GM18870 (cell line): ENCODE results near the gene VKORC1L1.
A peak's percentile ranks its signal among the peaks of the same experiment; 100 is the strongest.
"Not testable (repeated sequence)": the region's sequence is repeated elsewhere in the genome, so short reads cannot be mapped to it uniquely, and the experiment has no call there.

Source experiments
- ATAC-seq: cut with Tn5 transposase; IDR thresholded peaks from one replicate; pipeline ENCODE4 v1.9.1; 2021; ENCODE audit warnings: moderate library complexity; ENCODE audit not compliant: unreplicated experiment

The VKORC1L1 gene

DNA sequence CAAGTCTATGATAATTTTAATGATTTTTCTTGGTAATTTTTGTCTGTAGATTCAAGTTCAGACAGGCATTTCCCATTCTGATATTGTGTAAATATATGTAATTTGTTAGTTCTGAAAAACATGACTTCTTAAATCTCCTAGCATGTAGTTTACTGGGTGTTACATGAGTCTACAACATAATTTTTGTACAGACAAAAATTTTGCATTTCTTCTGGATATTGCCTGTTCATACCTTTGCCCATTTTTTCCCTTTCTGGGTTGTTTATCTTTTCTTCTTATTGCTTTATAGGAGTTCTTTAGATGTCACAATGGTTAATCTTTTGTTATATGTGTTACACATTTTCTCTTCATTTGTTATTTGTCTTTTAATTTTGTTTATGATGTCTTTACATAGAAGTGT, 12.1 kb downstream of the VKORC1L1 start:
- ATAC-seq: not testable (repeated sequence)

DNA sequence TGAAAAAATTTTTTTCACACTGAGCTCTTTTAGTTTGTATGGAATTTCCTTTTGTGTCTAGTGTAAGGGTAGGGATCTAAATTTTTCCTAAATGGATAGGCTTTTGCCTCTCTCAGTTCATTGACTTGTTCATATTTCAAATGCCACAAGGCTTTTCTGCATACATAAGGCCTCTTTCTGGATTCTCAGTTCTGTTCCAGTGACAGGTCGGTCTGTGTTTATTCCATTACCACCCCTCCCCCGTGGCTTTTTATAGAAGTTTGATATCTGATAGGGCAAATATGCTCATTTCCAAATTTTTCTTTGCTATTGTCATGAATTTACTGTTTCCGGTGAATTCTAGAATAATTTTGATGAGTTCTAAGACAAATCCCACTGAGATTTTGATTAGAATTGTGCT, 12.7 kb downstream of the VKORC1L1 start:
- ATAC-seq: not testable (repeated sequence)

DNA sequence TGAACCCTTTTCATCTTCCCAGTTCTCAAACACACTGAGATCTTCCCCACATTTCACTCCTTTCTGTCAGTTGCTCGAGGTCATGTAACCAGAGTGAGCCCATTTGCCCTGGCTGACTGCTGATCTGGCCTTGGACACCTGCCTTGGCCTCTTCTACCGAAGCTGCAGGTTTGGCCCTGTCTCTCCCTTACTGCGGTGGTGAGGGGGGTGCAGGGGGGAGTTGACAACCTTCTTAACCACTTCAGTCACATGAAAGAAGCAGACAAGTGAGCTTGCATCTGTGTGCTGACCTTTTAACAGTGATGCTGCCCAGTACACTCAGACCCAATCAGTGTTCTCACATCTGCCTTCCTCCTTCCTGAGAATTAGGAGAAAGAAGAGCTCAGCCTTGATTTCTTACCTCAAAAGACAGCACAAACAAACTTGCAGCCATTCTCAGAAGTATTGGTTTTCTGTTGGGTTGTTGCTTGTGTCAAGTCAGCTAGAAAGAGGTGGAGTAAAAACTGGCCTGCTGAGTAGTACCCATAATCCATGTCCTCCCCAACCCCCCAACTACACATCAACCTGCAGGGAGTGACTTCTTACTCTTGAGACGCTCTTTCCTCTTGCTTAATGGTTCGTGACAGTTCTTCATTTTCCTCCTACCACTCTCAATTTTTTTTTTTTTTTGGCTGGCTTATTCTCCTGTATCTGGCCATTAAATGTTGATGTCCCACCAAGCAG, 15.7 kb downstream of the VKORC1L1 start:
- ATAC-seq: not testable (repeated sequence)

DNA sequence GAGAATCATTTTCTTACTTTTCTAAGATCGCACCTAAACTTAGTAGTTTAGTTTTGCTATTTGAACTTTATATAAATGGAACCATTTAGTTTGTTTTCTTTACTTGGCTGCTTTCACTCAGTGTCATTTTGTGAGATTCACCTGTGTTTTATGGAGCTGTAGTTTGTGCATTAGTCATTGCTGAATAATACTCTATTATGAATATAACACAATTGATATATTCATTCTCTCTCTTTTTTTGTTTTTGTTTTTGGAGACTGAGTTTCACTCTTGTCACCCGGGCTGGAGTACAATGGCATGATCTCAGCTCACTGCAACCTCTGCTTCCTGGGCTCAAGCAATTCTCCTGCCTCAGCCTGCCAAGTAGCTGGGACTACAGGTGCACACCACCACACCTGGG, 16.8 kb downstream of the VKORC1L1 start:
- not testable (repeated sequence) for ATAC-seq

DNA sequence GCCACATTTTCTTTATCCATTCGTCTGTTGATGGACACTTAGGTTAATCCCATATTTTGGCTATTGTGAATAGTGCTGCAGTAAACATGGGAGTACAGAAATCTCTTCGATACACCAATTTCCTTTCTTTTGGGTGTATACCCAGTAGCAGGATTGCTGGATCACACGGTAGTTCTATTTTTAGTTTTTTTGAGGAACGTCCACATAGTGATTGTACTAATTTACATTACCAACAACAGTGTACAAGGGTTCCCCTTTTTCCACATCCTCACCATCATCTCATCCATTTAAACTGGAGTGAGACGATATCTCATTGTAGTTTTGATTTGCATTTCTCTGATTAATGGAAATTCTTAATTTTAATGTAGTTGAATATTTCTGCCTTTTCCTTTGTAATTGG, 19.3 kb downstream of the VKORC1L1 start:
- ATAC-seq: no peak

DNA sequence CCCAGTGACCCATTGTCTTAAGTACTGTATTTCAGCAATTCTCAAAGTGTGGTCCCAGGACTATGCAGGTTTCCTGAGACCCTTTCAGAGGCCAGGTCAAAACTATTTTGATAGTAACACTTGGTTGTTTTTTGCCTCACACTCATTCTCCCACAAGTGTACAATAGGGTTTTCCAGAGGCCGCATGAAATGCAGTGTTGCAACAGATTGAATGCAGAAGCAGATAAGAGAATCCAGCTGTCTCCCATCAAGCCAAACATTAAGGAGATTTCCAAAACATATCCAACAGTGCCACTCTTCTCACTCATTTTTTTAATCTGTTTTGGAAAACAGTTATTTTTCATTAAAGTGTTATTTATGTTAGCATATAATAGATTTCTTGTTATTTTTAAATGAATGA, 20.0 kb downstream of the VKORC1L1 start:
- ATAC-seq: no peak

DNA sequence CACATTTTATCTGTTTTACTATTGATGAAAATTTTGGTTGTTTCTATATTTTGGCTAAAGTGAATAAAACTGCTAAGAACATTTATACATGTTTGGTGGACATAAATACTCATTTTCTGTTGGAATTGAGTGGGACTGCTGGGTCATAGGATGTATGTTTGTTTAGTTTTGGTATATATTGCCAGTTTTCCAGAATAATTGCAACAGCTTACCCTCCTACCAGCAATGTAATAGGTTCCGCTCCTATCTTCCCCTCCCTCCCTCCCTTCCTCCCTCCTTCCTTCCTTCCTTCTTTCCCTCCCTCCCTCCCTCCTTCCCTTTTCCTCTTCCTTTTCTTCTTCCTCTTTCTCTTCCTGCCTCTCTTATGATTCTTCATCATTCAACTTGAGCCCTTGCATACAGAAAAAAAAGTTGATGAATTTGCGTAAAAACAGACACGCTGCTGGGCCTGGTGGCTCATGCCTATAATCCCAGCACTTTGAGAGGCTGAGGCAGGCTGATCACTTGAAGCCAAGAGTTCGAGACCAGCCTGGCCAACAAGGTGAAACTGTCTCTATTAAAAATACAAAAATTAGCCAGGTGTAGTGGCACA, 23.5 kb downstream of the VKORC1L1 start:
- ATAC-seq: no peak

DNA sequence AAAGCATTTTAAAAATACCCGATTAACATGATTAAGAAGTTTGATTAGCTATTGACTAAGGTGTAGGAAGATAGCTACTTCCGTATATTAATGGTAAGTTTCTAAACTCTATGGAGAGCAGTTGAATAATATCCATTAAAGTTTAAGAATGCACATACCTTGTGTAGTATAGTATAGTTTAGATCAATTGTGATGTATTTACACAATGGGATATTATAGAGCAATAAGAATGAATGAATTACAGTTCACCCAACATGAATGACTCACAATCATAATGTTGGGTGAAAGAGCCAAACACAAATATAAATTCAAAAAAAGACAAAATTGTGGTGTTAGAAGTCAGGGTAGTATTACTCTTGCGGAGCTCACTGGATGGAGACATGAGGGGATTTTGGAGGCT, 24.4 kb downstream of the VKORC1L1 start:
- not testable (repeated sequence) for ATAC-seq

DNA sequence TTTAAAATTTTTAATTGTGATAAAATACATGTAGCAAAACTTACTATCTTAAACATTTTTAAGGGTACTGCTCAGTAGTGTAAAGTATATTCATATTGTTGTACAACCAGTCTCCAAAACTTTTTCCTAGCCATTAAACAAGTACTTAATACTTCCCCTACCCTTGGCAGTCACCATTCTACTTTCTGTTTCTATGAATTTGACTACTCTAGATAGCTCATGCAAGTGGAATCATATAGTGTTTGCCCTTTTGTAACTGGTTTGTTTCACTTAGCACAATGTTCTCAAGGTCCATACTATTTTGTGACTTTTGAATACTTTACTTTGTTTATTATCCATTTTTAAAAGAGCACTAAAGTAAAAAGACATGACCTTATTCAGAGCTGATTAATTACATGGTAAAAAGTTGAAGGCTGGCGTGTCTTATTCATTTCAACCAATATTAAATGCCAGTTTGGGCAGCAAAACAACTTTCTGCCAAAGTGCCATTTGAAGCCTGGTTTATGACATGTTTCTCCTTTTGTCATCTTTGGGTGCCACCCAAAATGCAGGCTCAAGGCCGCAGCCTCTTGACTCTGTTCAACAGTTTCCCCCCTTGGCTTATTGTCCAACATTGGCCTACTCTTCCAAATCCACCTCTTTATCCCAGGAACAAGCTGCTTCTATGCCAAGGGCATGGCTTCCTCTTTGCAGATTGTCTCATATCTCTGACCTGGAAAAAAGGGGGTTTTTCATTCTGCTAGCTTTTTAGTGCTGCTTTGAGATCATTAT, 26.0 kb downstream of the VKORC1L1 start:
- ATAC-seq: peak; percentile 87

DNA sequence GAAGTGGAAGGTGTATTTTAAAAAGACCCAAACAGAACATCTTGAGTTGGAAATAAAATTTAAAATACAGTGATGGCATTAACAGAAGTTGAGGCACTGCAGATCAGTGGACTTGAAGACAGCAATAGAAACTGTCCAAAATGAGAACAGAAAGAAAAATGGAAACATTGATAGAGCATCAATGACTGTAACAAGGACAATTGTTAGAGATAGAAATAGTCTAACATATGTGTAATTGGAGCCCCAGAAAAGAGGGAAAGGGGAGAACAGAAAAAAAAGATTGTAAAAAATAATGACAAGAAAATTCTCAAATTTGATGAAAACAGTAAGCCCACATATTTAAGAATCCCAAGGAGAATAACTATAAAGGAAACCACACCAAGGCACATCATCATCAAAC, 29.4 kb downstream of the VKORC1L1 start:
- ATAC-seq: no peak

DNA sequence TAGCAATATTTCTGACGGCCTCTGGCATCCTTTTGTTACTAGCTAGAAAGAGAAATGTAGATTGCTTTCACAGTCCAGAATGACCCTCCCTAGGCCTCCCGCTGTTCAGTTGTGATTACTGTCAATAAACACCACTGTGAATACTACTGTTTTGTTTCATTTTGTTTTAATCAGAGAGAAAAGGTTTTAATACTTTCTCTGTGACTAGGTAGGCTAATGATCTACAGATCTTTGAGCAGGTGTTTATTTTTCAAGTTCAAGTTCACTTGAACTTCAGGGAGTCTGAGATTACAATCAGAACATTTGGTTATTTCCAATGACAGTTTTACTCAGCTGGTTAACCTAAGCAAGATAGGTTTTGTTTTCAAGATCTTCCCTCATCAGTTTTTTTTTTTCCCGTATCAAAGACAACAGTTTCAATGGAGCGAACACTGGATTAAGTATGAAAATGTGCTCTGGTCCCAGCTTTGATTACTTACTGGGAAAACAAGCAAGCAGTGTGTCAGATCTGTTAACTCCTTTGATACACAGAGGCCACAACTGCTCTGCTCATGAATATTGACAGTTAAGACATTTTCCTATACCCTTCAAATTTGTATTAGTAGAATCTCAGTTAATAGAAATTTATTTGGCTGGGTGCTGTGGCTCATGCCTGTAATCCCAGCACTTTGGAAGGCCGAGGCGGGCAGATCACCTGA, 34.8 kb downstream of the VKORC1L1 start:
- no peak for ATAC-seq

DNA sequence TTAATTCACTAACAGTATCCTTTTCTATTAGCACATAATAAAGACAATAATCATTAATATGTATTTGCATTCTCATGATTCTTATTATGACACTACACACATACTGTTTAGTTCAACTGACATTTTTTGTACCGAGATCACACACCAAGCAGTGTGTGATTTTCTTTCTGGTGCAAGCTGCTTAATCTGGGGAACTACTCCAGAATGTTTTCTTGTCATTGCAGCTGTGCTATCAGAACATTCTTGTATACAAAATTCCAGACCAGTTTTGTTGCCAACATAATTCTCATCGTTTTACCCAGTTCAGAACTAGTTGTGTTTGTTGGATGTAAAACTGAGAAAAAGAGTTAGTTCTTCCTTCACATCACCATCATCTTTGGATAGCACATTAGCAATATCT, 37.4 kb downstream of the VKORC1L1 start:
- no peak for ATAC-seq

DNA sequence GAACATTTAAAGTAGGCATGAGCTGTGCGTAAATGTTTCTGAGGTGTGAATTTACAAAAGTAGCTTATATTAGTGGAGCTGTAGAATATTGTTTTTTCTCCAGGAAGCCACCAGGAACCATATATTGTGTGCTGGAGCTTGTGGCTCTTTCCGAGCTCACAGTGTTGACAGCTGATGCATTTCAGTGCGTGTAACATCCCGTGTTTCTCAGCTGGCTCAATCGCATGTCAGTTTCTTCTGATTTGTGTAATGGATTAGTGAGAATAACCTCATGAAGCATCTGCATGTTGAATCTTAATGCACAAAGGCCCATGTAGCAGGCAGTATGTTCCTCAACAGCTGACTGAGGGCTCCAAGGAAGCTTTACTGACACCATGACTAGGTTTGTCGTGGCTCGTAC, 39.4 kb downstream of the VKORC1L1 start:
- no peak for ATAC-seq

DNA sequence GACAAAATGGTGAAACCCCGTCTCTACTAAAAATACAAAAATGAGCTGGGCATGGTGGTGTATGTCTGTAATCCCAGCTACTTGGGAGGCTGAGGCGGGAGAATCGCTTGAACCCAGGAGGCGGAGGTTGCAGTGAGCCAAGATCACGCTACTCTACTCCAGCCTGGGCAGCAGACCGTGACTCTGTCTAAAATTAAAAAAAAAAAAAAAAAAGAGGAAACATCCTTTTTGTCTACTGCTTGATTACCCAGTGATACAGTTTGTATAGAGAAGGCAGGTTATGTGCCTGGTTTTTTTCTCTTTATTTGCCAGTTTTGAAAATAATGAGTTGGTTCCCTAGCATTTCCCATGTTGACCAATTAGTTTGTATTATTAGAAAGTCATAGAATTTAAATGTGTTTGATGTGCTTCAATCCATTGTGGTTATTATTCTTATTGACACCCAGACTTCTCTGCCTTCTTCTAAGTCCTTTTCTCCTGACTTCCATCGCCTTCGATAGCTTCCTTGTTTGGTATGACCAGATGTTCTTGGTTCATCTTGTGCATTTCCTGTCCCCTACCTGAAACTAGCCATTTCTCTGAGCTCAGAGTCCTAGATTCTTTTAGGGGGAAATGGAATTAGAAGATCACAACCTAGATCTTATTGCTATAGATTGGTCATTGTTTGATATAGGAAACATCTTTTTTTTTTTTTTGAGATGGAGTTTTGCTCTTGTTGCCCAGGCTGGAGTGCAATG, 43.2 kb downstream of the VKORC1L1 start:
- ATAC-seq: no peak

DNA sequence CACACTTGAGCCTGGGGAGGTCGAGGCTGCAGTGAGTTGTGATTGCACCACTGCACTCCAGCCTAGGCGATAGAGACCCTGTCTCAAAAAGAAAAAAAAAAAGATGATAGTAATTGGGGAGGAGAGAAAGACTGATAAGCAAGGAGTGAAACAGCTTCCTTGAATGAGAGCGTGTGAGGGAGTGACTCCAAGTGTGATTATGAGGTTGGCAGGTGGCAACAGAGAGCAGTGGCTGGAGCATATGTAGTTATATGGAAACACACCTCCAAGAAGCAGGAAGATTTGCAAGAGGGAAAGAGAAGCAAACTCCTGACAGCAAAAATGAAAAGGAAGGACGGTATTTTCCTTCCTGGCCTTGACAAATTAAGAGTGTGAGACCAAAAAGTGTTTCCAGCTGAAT, 50.4 kb downstream of the VKORC1L1 start:
- ATAC-seq: no peak

DNA sequence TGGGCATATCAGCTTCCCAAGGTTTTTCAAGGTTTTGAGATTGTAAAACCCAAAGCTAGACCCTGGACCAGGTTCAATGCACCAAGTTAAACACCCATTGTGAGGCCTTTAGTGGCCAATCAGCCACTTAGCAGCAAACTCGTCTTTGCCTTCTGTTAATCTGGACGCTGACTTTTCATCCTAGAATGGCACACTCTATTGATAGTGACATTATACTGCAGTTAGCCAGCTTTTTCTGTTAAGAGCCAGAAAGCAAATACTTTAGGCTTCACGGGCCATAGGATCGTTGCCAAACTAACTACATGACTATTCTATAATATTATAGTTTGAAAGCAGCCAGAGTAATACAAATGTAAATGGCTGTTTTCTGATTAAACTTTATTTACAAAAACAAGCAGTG, 51.3 kb downstream of the VKORC1L1 start:
- no peak for ATAC-seq

DNA sequence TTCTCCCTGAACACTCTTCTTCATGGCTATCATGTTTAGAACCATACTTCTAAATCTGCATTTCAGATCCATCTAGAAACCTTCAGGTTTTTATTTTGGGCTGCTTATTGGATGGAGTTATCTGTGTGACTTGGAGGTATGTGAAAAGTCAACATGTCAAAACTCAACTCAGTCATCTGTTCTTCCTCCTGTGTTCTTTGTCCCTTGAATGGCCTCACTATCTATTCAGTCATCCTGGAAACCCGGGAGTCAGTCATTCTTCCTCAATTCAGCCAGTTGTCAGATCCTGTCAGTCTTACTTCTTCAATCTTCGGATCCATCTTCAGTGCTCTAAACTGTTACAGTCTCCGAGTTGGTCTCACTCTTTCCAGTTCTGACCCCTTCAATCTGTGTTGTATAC, 52.2 kb downstream of the VKORC1L1 start:
- no peak for ATAC-seq

DNA sequence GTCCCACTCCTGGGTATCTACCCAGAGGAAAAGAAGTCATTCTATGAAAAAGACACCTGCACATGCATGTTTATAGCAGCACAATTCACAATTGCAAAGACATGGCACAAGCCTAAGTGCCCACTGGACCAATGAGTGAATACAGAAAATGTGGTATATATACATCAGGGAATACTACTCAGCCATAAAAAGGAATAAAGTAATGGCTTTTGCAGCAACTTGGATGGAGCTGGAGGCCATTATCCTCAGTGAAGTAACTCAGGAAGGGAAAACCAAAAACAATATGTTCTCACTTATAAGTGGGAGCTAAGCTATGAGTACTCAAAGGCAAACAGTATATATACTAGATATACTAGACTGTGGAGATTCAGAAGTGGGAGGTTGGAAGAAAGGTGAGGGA, 53.7 kb downstream of the VKORC1L1 start:
- ATAC-seq: no peak

DNA sequence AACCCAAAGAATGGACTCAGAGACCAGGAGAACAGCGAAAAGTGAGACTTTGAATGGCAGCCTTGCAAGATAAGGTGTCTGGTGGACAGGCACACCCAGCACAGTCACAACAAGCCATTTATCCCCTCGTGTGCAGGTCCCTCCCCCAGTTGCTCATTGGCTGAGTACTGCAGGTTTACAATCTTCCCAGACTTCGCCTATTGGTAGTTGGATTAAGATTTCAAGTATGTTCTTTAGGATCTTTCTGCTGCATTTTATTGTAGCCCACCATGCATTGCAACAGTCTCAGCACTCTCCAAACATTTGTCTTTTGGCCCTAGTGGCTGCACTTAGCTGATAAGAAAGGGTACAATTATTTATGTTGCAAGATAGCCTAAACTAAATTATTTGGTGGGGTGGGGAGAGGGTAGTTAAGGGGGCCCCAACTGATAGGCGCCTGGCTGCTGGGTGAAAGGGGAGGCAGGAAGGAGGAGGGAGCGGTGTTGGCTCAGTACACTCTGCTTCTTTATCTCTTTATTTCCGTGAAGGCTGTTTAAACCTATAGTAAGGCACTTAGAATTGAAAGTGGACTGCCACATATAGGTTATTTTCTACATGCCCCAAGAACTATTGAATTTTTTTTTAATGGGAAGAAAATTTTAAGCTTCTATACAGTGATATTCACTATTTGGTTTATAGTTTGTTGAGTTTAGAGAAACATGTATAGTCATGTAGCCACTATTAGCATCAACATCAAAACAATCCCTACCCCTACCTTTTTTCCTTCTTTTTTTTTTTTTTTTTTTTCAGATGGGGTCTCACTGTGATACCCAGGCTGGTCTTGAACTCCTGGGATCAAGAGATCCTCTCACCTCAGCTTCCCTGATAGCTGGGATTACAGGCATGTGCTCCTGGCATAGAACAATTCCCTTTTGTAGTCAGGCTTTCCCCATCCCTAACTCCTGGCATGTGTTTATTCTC, 54.9 kb downstream of the VKORC1L1 start:
- ATAC-seq: no peak

DNA sequence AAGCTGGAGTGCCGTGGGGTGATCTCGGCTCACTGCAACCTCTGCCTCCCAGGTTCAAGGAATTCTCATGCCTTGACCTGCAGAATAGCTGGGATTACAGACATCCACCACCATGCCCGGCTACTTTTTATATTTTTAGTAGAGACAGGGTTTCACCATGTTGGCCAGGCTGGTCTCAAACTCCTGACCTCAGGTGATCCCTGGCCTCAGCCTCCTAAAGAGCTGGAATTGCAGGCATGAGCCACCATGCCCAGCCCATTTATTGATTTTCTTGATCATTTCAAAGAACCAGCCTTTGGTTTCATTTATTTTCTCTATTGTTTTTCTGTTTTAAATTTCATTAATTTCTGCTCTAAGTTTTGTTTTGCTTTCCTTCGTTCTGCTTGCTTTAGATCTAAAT, 58.8 kb downstream of the VKORC1L1 start:
- ATAC-seq: no peak
